ENCODE results near the gene ADAM19.

- TF ChIP-seq, protein P1, sequence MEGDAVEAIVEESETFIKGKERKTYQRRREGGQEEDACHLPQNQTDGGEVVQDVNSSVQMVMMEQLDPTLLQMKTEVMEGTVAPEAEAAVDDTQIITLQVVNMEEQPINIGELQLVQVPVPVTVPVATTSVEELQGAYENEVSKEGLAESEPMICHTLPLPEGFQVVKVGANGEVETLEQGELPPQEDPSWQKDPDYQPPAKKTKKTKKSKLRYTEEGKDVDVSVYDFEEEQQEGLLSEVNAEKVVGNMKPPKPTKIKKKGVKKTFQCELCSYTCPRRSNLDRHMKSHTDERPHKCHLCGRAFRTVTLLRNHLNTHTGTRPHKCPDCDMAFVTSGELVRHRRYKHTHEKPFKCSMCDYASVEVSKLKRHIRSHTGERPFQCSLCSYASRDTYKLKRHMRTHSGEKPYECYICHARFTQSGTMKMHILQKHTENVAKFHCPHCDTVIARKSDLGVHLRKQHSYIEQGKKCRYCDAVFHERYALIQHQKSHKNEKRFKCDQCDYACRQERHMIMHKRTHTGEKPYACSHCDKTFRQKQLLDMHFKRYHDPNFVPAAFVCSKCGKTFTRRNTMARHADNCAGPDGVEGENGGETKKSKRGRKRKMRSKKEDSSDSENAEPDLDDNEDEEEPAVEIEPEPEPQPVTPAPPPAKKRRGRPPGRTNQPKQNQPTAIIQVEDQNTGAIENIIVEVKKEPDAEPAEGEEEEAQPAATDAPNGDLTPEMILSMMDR (conservative IDR thresholded peaks at IDR 0.05; ENCODE audit: low read length): no peak
- TF ChIP-seq EZH2phosphoT487 (IDR thresholded peaks at IDR 0.05; ENCODE audit: borderline replicate concordance, low read depth, low read length): no peak
Measured at GRCh38 chr5:157529002-157529401, 46.6 kb downstream of the ADAM19 start.
